Trophoblast cell (in vitro differentiated cells and primary cell): ENCODE measurements around the gene TTC28.
A peak's percentile ranks its signal among the peaks of the same experiment; 100 is the strongest.

Experiments
- DNase-seq, 2 donors: peaks; one replicate each; pipeline ENCODE4 v3.0.0-alpha.2; 2016
- H2AFZ ChIP-seq: 2 replicates; pipeline ENCODE4 v1.6.1; 2013; ENCODE audit warnings: low read length, moderate library complexity, mild to moderate bottlenecking; ENCODE audit not compliant: insufficient read depth, poor library complexity
- H2AK5ac ChIP-seq: 2 replicates; pipeline ENCODE4 v1.6.1; 2013; ENCODE audit warnings: mild to moderate bottlenecking, low read length
- H2BK120ac ChIP-seq: 2 replicates; pipeline ENCODE4 v1.6.1; 2013; ENCODE audit warnings: low read length, mild to moderate bottlenecking, moderate library complexity; ENCODE audit not compliant: insufficient read depth, poor library complexity
- H2BK12ac ChIP-seq: 2 replicates; pipeline ENCODE4 v1.6.1; 2013; ENCODE audit warnings: mild to moderate bottlenecking, low read length, moderate library complexity
- H2BK5ac ChIP-seq: 2 replicates; pipeline ENCODE4 v1.6.1; 2013; ENCODE audit warnings: low read length, low read depth, moderate library complexity, mild to moderate bottlenecking; ENCODE audit not compliant: poor library complexity
- H3K14ac ChIP-seq: 2 replicates; pipeline ENCODE4 v1.6.1; 2013; ENCODE audit warnings: mild to moderate bottlenecking, low read length
- H3K18ac ChIP-seq: 2 replicates; pipeline ENCODE4 v1.6.1; 2013; ENCODE audit warnings: mild to moderate bottlenecking, low read length
- H3K23ac ChIP-seq: 2 replicates; pipeline ENCODE4 v1.6.1; 2013; ENCODE audit warnings: low read length
- H3K27ac ChIP-seq: 2 replicates; pipeline ENCODE4 v1.5.1; 2013; ENCODE audit warnings: low read depth, mild to moderate bottlenecking, inconsistent platforms, low read length, moderate library complexity
- H3K27me3 ChIP-seq: 2 replicates; pipeline ENCODE4 v1.6.1; 2013; ENCODE audit warnings: inconsistent platforms, mild to moderate bottlenecking, low read length, moderate library complexity; ENCODE audit not compliant: insufficient read depth
- H3K36me3 ChIP-seq, 2 experiments: 1 replicate in 1 of 2; 2 replicates in 1 of 2; pipeline ENCODE4 v1.6.1; 2013; ENCODE audit warnings: low read length in 2 of 2, mild to moderate bottlenecking in 2 of 2, moderate library complexity in 1 of 2; ENCODE audit not compliant: insufficient read depth in 2 of 2, control insufficient read depth in 1 of 2
- H3K4ac ChIP-seq: 2 replicates; pipeline ENCODE4 v1.6.1; 2013; ENCODE audit warnings: low read depth, mild to moderate bottlenecking, low read length, moderate library complexity
- H3K4me1 ChIP-seq, 2 experiments: 1 replicate in 1 of 2; 2 replicates in 1 of 2; pipeline ENCODE4 v1.6.1; 2013; ENCODE audit warnings: low read length in 2 of 2, mild to moderate bottlenecking in 2 of 2, moderate library complexity in 1 of 2; ENCODE audit not compliant: insufficient read depth in 2 of 2, control insufficient read depth in 1 of 2
- H3K4me2 ChIP-seq: 2 replicates; pipeline ENCODE4 v1.6.1; 2013; ENCODE audit warnings: inconsistent platforms, mild to moderate bottlenecking, low read length, moderate library complexity
- H3K4me3 ChIP-seq: 2 replicates; pipeline ENCODE4 v1.5.1; 2013; ENCODE audit warnings: mild to moderate bottlenecking, low read depth, low read length, inconsistent platforms
- H3K79me1 ChIP-seq: one replicate; pipeline ENCODE4 v1.6.1; 2013; ENCODE audit warnings: low read length
- H3K79me2 ChIP-seq: 2 replicates; pipeline ENCODE4 v1.6.1; 2013; ENCODE audit warnings: low read length, mild to moderate bottlenecking; ENCODE audit not compliant: control insufficient read depth, insufficient read depth, poor library complexity
- H3K9ac ChIP-seq: 2 replicates; pipeline ENCODE4 v1.6.1; 2013; ENCODE audit warnings: mild to moderate bottlenecking, low read length
- H3K9me3 ChIP-seq: 2 replicates; pipeline ENCODE4 v1.6.1; 2013; ENCODE audit warnings: low read depth, mild to moderate bottlenecking, control low read depth, inconsistent platforms, low read length; ENCODE audit not compliant: insufficient read depth
- H4K12ac ChIP-seq: 2 replicates; pipeline ENCODE4 v1.6.1; 2013; ENCODE audit warnings: low read depth, mild to moderate bottlenecking, low read length, moderate library complexity
- H4K8ac ChIP-seq: 2 replicates; pipeline ENCODE4 v1.6.1; 2013; ENCODE audit warnings: low read depth, mild to moderate bottlenecking, low read length, moderate library complexity
- H4K91ac ChIP-seq: one replicate; pipeline ENCODE4 v1.6.1; 2013; ENCODE audit warnings: low read depth, mild to moderate bottlenecking, low read length, moderate library complexity
- WGBS: extraction: QIAGEN DNeasy Blood & Tissue Kit; methylation state at CpG from one replicate; pipeline ENCODE4 v1.1.7; 2013; ENCODE audit warnings: missing lambda C conversion rate; ENCODE audit not compliant: insufficient read length, insufficient coverage; ENCODE audit errors: extremely low coverage; 5-methylcytosine and 5-hydroxymethylcytosine counted together

TTC28 gene

DNA sequence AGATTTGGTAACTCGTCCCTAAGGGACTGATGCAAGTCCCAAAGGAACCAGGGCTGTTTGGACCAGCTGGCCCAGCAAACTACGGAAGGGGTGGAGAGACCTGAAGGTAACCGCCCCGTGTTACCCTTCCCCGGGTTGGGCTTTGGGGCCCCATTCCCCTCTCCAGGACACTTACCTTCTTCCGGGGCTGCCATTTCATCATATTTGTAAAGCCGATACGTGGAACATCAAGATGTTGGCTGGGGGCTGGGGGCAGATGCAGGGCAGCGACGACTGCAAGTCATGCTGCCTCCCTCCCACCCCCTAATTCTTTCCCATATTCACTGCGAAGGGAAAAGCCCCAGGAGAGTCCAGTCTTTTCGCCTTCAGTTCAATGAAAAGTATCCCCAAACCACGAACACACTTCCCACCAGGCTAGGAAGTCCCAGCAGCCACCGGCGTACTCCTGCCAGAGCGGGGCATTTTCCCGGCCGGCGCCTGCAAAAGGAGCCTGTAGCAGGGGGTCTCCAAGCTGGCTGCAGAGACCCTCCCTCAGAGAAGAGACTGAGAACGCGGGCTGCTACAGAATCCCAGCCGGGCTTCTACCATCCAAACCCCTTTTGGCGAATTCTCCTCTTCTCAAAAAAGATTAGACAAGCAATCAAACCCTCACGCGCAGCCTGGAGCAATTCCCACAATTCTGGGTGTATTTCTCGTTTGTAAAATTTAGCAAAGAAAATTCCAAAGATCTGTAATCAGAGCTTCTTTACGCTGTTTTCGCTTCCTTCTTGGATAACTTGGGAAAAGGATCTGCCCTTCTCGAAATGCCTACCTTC, 236.7 kb downstream of the TTC28 start:
- Histone ChIP-seq H3K79me1 (peaks cover 9% of the 10 kb centered on the region), H4K12ac (no peak overlapping the region), H3K18ac (peak overlapping the region; percentile 51), H2AFZ (peak overlapping the region; percentile 15), H3K4me2 (peak overlapping the region; percentile 91), H3K36me3 (no peaks in the 10 kb centered on the region), H2AK5ac (no peak overlapping the region), H3K23ac (no peak overlapping the region), H3K4ac (no peak overlapping the region), H3K9ac (peak overlapping the region; percentile 54), H3K27ac (peak overlapping the region; percentile 24), H3K14ac (peak overlapping the region; percentile 13), H4K91ac (peak overlapping the region; percentile 4), H3K9me3 (no peaks in the 10 kb centered on the region), H2BK120ac (peak overlapping the region; percentile 20), H4K8ac (peak overlapping the region; percentile 37), H3K4me1 (no peaks in the 10 kb centered on the region), H3K79me2 (no peaks in the 10 kb centered on the region), H2BK5ac (peak overlapping the region; percentile 22), H3K4me3 (peak overlapping the region; percentile 67), H3K27me3 (no peaks in the 10 kb centered on the region), H2BK12ac (peak overlapping the region; percentile 3)
- DNase-seq = no peak
- no CpG with 5 or more reads among the region's 29 CpGs for WGBS

GRCh38 chr22:28442264-28442710, 237.4 kb downstream of the TTC28 start:
- no peak overlapping the region for H2AK5ac ChIP-seq
- peak overlapping the region; percentile 3 for H2BK12ac ChIP-seq
- peak overlapping the region; percentile 21 for H3K4ac ChIP-seq
- peak overlapping the region; percentile 15 for H2AFZ ChIP-seq
- H4K12ac ChIP-seq = peak overlapping the region; percentile 78
- peak overlapping the region; percentile 81 for H3K14ac ChIP-seq
- H4K91ac ChIP-seq = peak overlapping the region; percentile 4
- H3K27ac ChIP-seq = no peak overlapping the region
- no peak overlapping the region for H2BK120ac ChIP-seq
- peak overlapping the region; percentile 35 for H2BK5ac ChIP-seq
- H3K36me3 ChIP-seq = no peaks in the 10 kb centered on the region
- no peak overlapping the region for H3K23ac ChIP-seq
- no peaks in the 10 kb centered on the region for H3K4me1 ChIP-seq
- H3K9ac ChIP-seq = peak overlapping the region; percentile 54
- H3K79me1 ChIP-seq = peaks cover 9% of the 10 kb centered on the region
- H3K9me3 ChIP-seq = no peaks in the 10 kb centered on the region
- DNase-seq = peak; percentile 67 to 75
- H3K4me2 ChIP-seq = peak overlapping the region; percentile 91
- no peaks in the 10 kb centered on the region for H3K79me2 ChIP-seq
- WGBS = no CpG with 5 or more reads among the region's 23 CpGs
- H3K4me3 ChIP-seq = peak overlapping the region; percentile 67
- no peaks in the 10 kb centered on the region for H3K27me3 ChIP-seq
- peak overlapping the region; percentile 55 for H4K8ac ChIP-seq
- peak overlapping the region; percentile 51 for H3K18ac ChIP-seq

DNA sequence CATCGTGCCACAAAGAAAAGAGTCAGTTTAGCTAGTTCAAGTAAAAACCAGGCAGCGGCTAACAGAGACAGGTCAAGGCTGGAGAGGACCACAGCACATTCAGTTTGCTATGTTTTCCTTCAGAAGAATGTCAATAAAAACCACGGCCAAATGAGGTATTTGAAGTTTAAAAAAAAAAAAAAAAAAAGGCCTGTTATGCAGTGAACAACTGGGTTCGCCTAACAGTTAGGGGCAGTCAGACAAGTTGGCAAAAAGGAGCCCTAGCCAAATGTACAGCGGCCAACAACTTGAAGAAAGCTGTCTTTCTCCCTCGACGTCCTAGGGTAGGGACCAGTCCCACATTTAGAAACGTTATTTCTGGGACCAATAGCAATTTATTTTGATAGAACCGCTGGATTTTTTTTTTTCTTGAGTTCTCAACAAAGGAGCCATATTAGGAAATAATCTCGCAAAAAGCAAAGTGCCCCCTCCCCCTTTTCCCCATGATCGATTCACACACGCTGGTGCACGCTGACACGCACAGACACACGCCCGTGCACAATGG, 237.8 kb downstream of the TTC28 start:
- Histone ChIP-seq H2AK5ac (no peak overlapping the region), H3K9me3 (no peaks in the 10 kb centered on the region), H4K12ac (peak overlapping the region; percentile 78), H4K91ac (peak overlapping the region; percentile 26), H4K8ac (peak overlapping the region; percentile 55), H3K27me3 (no peaks in the 10 kb centered on the region), H3K4me3 (peak overlapping the region; percentile 63), H2AFZ (no peak overlapping the region), H3K4me1 (no peaks in the 10 kb centered on the region), H3K4ac (no peak overlapping the region), H3K23ac (no peak overlapping the region), H2BK12ac (no peak overlapping the region), H3K36me3 (no peaks in the 10 kb centered on the region), H3K79me2 (no peaks in the 10 kb centered on the region), H2BK5ac (peak overlapping the region; percentile 35), H3K9ac (peak overlapping the region; percentile 60), H2BK120ac (no peak overlapping the region), H3K18ac (no peak overlapping the region), H3K79me1 (peaks cover 9% of the 10 kb centered on the region), H3K4me2 (peak overlapping the region; percentile 91), H3K14ac (peak overlapping the region; percentile 81), H3K27ac (no peak overlapping the region)
- WGBS = no CpG with 5 or more reads among the region's 16 CpGs
- DNase-seq = no peak

DNA sequence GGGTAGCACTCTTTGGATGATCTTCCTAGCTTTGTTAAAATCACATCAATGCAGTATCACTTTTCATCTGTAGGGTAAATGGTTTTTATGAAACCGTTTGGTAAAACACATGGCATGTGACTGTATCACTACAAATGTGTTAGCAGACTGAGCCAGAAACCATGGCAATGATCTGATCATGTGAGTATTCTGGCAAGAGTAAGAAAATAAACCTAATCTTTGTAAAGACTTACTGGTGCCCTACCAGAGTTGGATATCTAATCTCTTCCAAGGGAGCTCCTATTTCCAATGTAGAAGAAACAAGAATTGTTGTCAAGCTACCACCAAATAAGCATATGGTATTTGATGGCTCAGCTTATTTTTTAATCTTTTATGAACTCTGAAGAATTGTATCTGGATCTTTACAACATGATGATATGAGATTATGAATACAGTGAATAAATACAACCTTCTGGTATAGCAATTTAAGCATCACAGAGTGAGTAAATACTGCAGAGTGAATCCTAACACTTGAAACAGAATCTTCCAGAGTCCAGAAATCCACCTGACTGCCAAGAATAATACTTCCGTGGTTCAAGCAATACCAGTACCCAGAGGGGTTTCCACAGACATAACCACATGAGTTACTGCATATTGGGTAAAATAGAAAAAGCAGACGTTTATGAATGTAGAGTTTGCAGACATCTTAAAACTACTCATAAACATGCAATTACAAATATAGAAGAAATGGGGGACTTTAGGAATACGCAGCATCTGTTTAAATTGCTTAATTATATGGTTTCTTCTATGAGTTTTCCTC, 238.8 kb downstream of the TTC28 start:
- Histone ChIP-seq H3K4me3 (no peak overlapping the region), H3K23ac (no peak overlapping the region), H3K18ac (no peak overlapping the region), H2BK12ac (no peak overlapping the region), H4K8ac (no peak overlapping the region), H3K4me2 (no peak overlapping the region), H3K9me3 (no peaks in the 10 kb centered on the region), H3K27me3 (no peaks in the 10 kb centered on the region), H3K79me1 (peaks cover 9% of the 10 kb centered on the region), H3K27ac (no peak overlapping the region), H2AK5ac (no peak overlapping the region), H3K36me3 (no peaks in the 10 kb centered on the region), H3K14ac (no peak overlapping the region), H3K79me2 (no peaks in the 10 kb centered on the region), H2BK120ac (no peak overlapping the region), H4K91ac (no peak overlapping the region), H3K4me1 (no peaks in the 10 kb centered on the region), H2BK5ac (no peak overlapping the region), H3K9ac (no peak overlapping the region), H2AFZ (no peak overlapping the region), H3K4ac (no peak overlapping the region), H4K12ac (no peak overlapping the region)
- DNase-seq = no peak
- no CpG with 5 or more reads among the region's 4 CpGs for WGBS
